Stomach (tissue), 4 donors: Measurements from ENCODE around the gene TGOLN2.

ENCODE experiments used
- EP300 ChIP-seq: sonication (generic); formaldehyde crosslinking; IDR thresholded peaks from one replicate; pipeline ENCODE4 v1.6.1; 2017; ENCODE audit warnings: antibody characterized with exemption
- TF ChIP-seq, protein P1 (sequence below), 7 experiments: fragments of 450-650 bp in 4 of 7; fragments of 200-600 bp in 3 of 7; sonication (generic) in 3 of 7; IDR thresholded peaks; one replicate each; pipeline ENCODE4 v1.5.1; 2016 to 2019; ENCODE audit warnings: antibody characterized with exemption in 7 of 7, control low read depth in 2 of 7, mild to moderate bottlenecking in 1 of 7

DNA sequence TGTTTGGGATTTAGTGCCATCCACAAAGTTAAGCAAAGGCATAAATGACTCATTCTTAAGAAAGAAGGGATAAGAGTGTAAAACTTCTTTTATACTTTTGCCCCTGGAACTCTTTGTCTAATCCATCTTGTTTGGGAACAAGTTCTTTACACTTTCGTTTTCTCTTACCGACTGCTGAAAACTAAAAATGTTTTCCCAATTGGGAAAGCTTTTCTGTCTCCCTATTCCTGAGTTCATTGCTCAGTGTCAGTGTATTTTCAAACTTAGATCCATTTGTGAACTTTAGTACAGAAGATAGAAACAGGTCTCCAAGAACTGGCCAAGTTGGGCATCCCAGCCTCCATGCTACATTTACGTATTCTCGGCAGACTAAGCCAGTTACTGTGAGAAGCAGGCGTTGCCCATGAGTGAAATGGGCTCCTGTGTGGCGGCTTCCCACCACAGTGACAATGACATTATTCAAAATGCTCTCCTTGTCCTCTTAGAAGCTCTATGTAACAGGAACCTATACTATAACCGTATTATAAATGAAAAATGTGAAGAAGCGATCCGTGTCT, 51.7 kb downstream of the TGOLN2 start:
- TF ChIP-seq, protein P1, sequence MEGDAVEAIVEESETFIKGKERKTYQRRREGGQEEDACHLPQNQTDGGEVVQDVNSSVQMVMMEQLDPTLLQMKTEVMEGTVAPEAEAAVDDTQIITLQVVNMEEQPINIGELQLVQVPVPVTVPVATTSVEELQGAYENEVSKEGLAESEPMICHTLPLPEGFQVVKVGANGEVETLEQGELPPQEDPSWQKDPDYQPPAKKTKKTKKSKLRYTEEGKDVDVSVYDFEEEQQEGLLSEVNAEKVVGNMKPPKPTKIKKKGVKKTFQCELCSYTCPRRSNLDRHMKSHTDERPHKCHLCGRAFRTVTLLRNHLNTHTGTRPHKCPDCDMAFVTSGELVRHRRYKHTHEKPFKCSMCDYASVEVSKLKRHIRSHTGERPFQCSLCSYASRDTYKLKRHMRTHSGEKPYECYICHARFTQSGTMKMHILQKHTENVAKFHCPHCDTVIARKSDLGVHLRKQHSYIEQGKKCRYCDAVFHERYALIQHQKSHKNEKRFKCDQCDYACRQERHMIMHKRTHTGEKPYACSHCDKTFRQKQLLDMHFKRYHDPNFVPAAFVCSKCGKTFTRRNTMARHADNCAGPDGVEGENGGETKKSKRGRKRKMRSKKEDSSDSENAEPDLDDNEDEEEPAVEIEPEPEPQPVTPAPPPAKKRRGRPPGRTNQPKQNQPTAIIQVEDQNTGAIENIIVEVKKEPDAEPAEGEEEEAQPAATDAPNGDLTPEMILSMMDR (IDR thresholded peaks at IDR 0.05), result no peak
- TF ChIP-seq EP300, result no peak
